HG03571 (cell line): ENCODE data around the gene CELSR1.

Experiments
- ATAC-seq: cut with Tn5 transposase; IDR thresholded peaks from one replicate; pipeline ENCODE4 v1.9.1; 2021; ENCODE audit not compliant: unreplicated experiment

The CELSR1 gene

GRCh38 chr22:46355996-46356471 is 181.4 kb downstream of the CELSR1 start:
- ATAC-seq: no peak

- ATAC-seq: no peak
These were observed 181.9 kb downstream of the CELSR1 start for GRCh38 chr22:46355369-46355995.

GRCh38 chr22:46354993-46355305 is 182.5 kb downstream of the CELSR1 start:
- no peak for ATAC-seq

GRCh38 chr22:46354176-46354992 is 183.0 kb downstream of the CELSR1 start:
- ATAC-seq: no peak

- ATAC-seq: no peak
These were observed 183.8 kb downstream of the CELSR1 start for GRCh38 chr22:46353483-46354105.

- no peak for ATAC-seq
These were observed 184.6 kb downstream of the CELSR1 start for GRCh38 chr22:46352691-46353386.

- ATAC-seq: no peak
These were observed 185.1 kb downstream of the CELSR1 start for GRCh38 chr22:46352276-46352675.

GRCh38 chr22:46351767-46352166 is 185.7 kb downstream of the CELSR1 start:
- ATAC-seq: no peak

GRCh38 chr22:46351131-46351735 is 186.2 kb downstream of the CELSR1 start:
- no peak for ATAC-seq

GRCh38 chr22:46350646-46351045 is 186.8 kb downstream of the CELSR1 start:
- ATAC-seq: no peak

- no peak for ATAC-seq
These were observed 187.3 kb downstream of the CELSR1 start for GRCh38 chr22:46350121-46350520.

GRCh38 chr22:46349681-46350080 is 187.7 kb downstream of the CELSR1 start:
- no peak for ATAC-seq

- ATAC-seq: no peak
These were observed 188.2 kb downstream of the CELSR1 start for GRCh38 chr22:46349238-46349637.

- no peak for ATAC-seq
These were observed 189.2 kb downstream of the CELSR1 start for GRCh38 chr22:46348099-46348695.

- ATAC-seq: no peak
These were observed 189.8 kb downstream of the CELSR1 start for GRCh38 chr22:46347646-46348045.

- ATAC-seq: no peak
These were observed 190.6 kb downstream of the CELSR1 start for GRCh38 chr22:46346680-46347405.

GRCh38 chr22:46340676-46341075 is 196.7 kb downstream of the CELSR1 start:
- no peak for ATAC-seq

GRCh38 chr22:46339956-46340355 is 197.5 kb downstream of the CELSR1 start:
- ATAC-seq: no peak

GRCh38 chr22:46338636-46339035 is 198.8 kb downstream of the CELSR1 start:
- no peak for ATAC-seq

GRCh38 chr22:46337870-46338269 is 199.6 kb downstream of the CELSR1 start:
- no peak for ATAC-seq
